ENCODE measurements around the gene ZP1. TPM values are rescaled to one million over a fixed set of nuclear protein-coding genes. Genes with fewer than 3 reads are reported as not detected.

The ZP1 gene
- total RNA-seq, 2 donors from 2014 or later: not detected

DNA sequence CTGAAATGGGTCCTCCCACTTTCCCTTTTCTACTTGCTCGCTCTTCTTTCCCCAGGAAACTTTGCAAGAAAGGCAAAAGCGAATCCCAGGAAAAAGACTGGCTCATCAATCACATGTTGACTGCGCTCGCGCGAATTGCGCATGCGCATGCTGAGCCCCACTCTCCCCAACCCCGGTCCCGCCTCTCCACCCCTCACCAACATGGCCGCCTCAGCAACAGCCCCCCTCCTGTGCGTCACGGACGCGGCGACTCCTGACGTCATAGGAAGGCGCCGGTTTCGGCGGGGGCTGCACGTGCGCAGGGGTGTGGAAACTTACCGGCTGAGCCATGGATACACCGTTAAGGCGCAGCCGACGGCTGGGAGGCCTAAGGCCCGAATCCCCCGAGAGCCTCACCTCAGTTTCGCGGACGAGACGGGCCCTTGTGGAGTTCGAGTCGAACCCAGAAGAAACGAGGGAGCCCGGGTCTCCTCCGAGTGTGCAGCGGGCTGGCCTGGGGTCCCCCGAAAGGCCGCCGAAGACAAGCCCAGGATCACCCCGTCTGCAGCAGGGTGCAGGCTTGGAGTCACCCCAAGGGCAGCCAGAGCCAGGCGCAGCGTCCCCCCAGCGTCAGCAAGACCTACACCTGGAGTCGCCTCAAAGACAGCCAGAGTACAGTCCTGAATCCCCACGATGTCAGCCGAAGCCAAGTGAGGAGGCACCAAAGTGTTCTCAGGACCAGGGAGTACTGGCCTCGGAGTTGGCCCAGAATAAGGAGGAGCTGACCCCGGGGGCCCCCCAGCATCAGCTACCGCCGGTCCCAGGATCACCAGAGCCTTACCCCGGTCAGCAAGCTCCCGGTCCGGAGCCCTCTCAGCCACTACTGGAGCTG lies 25.3 kb upstream of the ZP1 start, which contains the start of gene CCDC86:
Gene CCDC86 (plus strand): TSS at position 317 of the 871 bp plus-strand sequence. CDS start 12 bp downstream, at position 329.
- peak within 1 kb of the TSS; percentile 96 to 98 for H3K27ac Mint-ChIP-seq

DNA sequence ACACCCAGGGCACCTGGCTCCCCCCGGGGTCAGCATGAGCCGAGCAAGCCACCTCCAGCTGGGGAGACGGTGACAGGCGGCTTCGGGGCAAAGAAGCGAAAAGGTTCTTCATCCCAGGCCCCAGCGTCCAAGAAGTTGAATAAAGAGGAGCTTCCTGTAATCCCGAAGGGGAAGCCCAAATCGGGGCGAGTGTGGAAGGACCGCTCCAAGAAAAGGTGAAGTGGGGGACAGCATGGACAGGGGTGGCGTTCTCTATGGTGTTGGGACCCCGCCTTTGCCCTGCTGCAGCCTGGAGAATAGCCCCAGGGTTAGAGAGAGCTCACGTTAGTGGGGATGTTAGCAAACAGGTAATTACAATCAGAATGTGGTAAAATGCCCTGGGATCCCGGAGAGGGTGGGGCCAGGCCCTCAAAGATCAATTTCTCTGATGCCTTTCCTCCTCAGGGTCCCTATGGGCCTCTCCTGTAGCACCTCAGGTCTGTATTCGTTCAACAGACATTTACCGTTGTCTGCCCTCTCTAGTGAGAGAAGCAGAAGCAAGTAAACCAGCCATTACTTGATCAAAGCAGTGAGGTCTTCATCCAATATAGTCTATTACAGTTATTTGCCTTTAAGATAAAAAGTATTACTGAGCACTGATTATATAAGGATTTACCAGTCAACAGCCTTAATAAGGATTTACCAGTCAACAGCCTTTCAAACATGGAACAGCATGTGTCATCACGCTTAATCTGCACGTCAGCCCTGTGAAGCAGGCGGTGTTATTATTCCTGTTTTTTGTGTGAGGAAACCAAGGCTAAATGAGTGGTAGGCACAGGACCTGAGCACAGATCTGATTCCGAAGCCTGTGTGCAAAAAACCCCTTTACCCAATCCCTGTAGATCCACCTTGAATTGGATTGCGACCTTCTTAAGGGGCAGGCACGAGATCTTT lies 24.4 kb upstream of the ZP1 start:
- Mint-ChIP-seq H3K9me3 (peaks cover 4 to 7% of the 10 kb centered on the region in 2 donors), H3K27ac (peak overlapping the region; percentile 96 to 98), H3K36me3 (peaks cover 34 to 35% of the 10 kb centered on the region in 2 donors)
- no peak for ATAC-seq
- DNase-seq (ENCODE audit: low spot score in 2 of 2): no peak

More for the DNA sequence above, 25.3 kb upstream of the ZP1 start, which contains the start of gene CCDC86:
- DNase-seq (ENCODE audit: low spot score in 2 of 2) (peak; percentile 96 to 97), ATAC-seq (peak; percentile 94 to 96)
- Mint-ChIP-seq H3K9me3 (peaks cover 4 to 7% of the 10 kb centered on the region in 2 donors), H3K36me3 (peaks cover 34 to 35% of the 10 kb centered on the region in 2 donors)

DNA sequence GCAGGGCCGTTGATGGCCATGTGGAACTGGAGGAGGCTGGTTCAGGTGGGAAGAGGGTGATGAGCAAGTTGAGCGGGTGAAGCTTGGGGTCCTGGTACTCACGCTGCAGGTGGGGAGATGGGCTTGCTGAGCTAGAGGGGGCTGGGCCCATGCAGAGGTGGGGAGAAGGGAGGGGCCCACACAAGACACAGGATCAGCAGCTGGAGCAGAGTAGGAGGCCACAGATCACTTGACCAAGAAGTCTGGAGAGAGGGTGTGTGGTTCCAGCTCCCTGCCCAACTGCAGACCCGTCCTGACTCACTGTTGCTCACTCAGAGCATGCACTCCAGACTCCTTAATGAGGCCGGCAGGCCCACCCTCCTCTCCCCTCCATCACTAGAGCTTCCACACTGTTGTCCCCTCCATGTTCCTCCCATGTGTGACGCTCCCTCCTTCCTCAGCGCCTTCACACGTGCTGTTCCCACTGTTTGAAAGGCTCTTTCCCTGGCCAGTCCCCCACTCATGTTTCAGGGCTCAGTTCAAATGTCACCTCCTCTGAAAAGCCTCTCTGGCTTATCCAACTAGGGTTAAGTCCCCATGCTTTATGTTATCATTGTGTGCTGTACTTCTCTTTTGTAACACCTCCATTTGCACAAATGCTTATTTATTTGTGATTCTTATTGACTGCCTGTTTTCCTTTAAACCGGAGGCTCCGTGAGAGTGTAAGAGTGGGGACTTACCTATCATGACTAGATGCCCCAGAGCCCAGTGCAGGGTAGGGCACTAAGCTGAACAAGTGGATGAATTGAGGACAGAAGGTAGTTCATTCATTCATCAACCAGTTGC lies 23.1 kb upstream of the ZP1 start:
- ATAC-seq: no peak
- peaks cover 34 to 35% of the 10 kb centered on the region in 2 donors for H3K36me3 Mint-ChIP-seq

DNA sequence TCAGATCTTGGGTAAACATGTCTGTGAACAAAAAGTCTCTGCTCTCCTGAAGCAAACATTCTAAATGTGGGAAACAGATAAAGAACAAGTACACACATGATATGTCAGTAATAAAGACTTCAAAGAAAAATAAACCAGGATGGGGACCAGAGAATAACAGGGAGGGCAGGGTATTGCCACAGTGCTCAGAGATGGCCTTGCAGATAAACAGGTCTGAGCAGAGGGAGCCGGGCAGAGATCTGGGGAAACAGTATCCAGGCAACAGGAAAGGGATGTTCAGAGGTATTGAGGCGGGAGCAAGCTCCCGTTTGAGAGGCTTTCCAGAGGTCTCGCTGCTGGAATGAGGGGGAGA lies 22.5 kb upstream of the ZP1 start:
- DNase-seq (ENCODE audit: low spot score in 2 of 2): no peak
- peaks cover 34 to 35% of the 10 kb centered on the region in 2 donors for H3K36me3 Mint-ChIP-seq
- no peak for ATAC-seq
- peaks cover 4 to 7% of the 10 kb centered on the region in 2 donors for H3K9me3 Mint-ChIP-seq
- peak overlapping the region; percentile 85 to 98 for H3K27ac Mint-ChIP-seq

More for the DNA sequence above, 23.1 kb upstream of the ZP1 start:
- H3K9me3 Mint-ChIP-seq: peaks cover 4 to 7% of the 10 kb centered on the region in 2 donors
- DNase-seq (ENCODE audit: low spot score in 2 of 2): no peak
- peak overlapping the region; percentile 96 to 98 for H3K27ac Mint-ChIP-seq

DNA sequence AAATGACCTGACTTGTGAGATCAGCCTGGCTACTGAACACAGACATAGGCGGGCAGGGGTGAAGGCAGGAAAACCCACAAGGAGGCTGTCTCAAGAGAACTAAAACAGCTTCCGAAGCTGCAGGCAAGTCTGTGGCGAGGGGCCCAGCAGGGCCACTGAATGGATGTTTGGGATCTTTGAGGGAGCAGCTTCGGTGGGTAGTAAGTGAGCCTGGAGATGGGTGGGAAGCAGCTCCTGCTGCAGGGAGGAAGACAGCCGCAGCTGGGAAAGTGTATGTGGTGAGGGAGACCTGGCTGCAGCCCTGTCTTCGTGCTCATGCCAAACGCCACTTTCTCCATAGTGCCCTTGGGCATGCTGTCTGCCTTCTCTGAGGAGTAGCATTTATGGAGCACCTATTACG lies 22.0 kb upstream of the ZP1 start:
- peaks cover 4 to 7% of the 10 kb centered on the region in 2 donors for H3K9me3 Mint-ChIP-seq
- DNase-seq (ENCODE audit: low spot score in 2 of 2): no peak
- ATAC-seq: no peak
- H3K36me3 Mint-ChIP-seq: peaks cover 34 to 35% of the 10 kb centered on the region in 2 donors
- H3K27ac Mint-ChIP-seq: peak overlapping the region; percentile 85 to 98

DNA sequence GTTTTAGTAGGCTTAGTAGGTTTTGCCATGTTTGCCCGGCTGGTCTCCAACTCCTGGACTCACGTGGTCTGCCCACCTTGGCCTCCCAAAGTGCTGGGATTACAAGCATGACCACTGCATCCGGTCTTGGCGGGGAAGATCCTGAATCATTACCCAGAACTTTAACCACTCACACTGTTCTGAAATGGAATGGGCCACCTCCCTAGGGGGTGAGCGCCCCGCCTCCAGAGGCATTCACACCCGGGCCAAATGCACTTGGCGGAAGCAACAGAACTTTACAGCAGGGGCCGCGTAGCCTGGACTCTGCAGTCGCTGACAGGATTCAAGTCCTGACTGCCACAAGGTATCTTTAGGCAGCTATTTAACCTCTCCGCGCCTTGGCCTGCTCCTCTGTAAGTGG lies 20.1 kb upstream of the ZP1 start:
- H3K36me3 Mint-ChIP-seq: peaks cover 37 to 40% of the 10 kb centered on the region in 2 donors
- ATAC-seq: no peak
- H3K27ac Mint-ChIP-seq: no peak overlapping the region
- DNase-seq (ENCODE audit: low spot score in 2 of 2): no peak
- H3K9me3 Mint-ChIP-seq: no peaks in the 10 kb centered on the region

DNA sequence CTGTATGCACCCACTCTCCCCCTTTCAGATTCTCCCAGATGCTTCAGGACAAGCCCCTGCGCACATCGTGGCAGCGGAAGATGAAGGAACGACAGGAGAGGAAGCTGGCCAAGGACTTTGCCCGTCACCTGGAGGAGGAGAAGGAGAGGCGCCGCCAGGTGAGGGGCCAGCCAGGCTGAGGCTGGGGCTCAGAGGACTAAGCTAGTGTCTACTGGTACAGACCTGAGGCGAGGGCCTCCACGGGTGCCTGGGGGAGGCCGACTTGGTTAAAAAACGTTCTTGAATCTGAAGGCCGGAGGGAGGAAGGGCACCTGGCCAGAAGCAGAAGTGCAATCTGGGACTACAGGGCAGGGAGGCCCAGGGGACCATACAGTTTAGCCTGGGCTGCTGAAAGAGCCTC lies 19.4 kb upstream of the ZP1 start:
- DNase-seq (ENCODE audit: low spot score in 2 of 2): no peak
- H3K27ac Mint-ChIP-seq: peak overlapping the region in 1 of 2 donors; percentile 22
- H3K9me3 Mint-ChIP-seq: no peaks in the 10 kb centered on the region
- ATAC-seq: no peak
- peaks cover 31 to 34% of the 10 kb centered on the region in 2 donors for H3K36me3 Mint-ChIP-seq

DNA sequence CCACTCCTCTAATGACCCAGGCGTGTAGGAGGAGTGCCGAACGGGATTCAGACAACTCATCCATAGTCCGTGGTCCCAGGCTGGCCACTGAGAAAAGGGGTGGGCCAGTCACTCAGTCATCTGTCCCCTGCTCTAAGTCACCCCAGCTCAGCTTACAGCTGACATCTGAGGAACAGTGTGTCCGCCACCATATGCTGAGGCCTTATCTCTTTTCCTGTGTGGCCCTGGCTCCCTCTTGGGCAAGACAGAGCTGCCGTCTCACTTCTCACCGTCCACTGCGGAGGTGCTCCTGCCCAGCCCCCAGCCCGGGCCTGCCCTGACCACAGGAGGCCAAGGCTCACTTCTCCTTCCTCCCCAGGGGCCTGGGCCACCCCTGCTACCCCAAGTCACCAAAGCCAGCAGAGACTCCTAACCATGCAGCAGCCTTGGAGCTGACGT lies 18.6 kb upstream of the ZP1 start:
- no peak for DNase-seq (ENCODE audit: low spot score in 2 of 2)
- peak overlapping the region in 1 of 2 donors; percentile 37 for H3K27ac Mint-ChIP-seq
- H3K9me3 Mint-ChIP-seq: no peaks in the 10 kb centered on the region
- H3K36me3 Mint-ChIP-seq: peaks cover 22 to 32% of the 10 kb centered on the region in 2 donors
- ATAC-seq: no peak

DNA sequence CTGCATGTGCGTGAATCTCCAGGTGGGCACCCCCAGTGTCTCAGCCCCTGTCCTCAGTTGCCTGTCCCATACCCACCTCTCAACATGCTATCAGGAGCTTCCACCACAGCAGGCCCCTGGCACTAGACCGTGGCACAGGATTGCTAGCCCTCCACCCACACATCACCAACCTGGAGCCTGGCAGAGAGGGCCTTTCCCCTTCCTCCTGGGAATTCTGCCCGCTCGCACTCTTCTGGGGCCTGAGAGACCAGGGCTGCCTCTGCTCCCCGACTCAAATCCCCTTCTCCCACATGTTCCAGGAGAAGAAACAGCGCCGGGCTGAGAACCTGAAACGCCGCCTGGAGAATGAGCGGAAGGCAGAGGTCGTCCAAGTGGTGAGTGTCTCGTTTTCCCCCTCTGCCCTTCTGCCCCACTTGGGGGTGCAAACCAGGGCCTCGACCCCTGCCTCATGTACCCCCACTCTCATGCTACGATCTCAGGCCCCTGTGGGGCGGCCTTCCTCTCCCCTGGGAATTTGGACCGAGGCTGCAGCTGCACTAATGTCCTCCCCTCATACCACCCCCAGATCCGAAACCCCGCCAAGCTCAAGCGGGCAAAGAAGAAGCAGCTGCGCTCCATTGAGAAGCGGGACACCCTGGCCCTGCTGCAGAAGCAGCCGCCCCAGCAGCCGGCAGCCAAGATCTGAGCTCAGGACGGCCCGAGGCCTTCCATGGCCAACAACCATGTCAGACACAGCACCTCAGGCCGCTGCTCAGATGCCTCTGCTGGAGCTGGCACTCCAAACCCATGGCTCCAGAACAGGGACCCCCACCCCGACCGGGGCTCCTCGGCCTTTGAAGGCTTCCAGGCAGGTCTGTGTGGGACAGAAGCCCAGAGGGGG lies 17.5 kb upstream of the ZP1 start:
- H3K27ac Mint-ChIP-seq: no peak overlapping the region

DNA sequence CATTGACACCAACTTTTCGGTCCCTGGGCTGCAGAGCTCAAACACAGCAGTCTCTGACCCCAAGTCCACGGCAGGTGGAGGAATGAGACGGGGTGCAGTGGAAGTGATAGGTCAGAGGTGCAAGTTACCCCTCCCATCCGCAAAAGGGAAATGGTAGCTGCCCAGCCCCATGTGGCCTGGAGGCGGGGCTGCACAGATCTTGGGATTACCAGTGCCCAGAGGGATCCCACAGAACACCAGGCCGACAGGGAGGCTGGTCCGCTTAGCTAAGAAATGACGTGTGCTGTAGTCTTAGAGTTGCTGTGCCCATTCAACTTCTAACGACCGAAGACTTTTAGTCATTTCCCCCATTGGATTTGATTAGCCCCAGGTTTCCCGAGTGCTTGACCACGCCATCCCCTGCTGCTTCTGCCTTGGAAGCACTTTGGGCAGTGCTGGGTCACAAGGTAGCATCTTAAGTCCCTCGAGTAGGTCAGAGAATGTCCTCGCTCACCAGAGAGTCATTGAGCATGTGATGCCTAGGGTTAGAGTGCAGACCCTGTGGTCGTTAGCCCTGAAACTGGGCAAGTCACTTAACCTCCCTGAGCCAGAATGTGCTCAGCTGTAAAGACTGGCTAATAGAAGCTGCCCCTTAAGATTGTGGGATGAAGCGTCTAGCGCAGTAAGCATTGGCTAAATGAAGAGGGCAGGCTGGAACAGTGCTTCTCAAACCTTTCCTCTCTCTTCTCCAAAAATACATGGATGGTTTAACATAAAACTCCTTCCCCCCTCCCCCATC lies 15.8 kb upstream of the ZP1 start:
- ATAC-seq (no peak), DNase-seq (ENCODE audit: low spot score in 2 of 2) (no peak)
- H3K27ac Mint-ChIP-seq: peak overlapping the region in 1 of 2 donors; percentile 60
- peaks cover 7 to 20% of the 10 kb centered on the region in 2 donors for H3K36me3 Mint-ChIP-seq
- H3K9me3 Mint-ChIP-seq: no peaks in the 10 kb centered on the region

More for the DNA sequence above, 17.5 kb upstream of the ZP1 start:
- ATAC-seq (no peak), DNase-seq (ENCODE audit: low spot score in 2 of 2) (no peak)
- H3K36me3 Mint-ChIP-seq: peaks cover 14 to 27% of the 10 kb centered on the region in 2 donors
- no peaks in the 10 kb centered on the region for H3K9me3 Mint-ChIP-seq

DNA sequence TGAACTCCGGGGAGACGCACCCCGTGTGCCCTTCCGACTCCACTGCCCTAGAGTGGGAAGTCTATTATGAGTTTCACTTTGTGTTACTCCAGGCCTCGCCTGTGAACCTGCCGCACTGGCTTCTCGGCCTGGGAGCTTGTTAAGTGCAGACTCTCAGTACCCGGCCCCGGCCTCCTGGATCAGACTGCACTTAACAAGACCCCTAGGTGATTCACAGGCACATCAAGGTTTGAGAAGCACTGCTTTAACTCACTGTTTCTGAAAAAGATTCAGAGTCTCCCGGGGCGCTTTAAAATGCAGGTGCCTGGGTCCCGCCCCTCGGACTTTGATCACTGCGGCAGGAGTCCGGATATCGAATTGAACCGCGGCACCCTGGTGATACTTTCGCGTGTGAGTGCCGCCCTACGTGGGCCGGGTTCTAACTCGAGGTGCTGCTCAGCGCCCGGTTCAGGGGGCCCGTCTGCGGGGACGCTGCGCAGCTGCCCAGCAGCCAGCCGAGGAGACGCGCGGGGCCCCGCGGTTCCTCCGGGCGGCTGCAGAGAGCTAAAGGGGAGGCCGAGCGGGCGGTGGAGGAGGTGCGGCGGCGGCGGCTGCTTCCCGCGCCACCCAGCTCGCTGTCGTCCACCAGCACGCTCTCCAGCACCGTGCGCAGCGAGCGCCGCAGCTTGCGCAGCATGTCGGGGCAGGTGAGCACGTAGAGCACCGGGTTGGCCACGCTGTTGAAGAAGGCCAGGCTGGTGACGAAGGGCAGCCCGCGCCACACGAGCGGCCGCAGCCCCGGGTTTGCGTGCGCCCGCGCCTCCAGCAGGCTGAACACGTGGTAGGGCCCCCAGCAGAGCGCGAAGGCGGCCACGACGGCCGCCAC lies 15.0 kb upstream of the ZP1 start:
- Mint-ChIP-seq H3K27ac (no peak overlapping the region), H3K9me3 (no peaks in the 10 kb centered on the region)
- no peak for ATAC-seq

DNA sequence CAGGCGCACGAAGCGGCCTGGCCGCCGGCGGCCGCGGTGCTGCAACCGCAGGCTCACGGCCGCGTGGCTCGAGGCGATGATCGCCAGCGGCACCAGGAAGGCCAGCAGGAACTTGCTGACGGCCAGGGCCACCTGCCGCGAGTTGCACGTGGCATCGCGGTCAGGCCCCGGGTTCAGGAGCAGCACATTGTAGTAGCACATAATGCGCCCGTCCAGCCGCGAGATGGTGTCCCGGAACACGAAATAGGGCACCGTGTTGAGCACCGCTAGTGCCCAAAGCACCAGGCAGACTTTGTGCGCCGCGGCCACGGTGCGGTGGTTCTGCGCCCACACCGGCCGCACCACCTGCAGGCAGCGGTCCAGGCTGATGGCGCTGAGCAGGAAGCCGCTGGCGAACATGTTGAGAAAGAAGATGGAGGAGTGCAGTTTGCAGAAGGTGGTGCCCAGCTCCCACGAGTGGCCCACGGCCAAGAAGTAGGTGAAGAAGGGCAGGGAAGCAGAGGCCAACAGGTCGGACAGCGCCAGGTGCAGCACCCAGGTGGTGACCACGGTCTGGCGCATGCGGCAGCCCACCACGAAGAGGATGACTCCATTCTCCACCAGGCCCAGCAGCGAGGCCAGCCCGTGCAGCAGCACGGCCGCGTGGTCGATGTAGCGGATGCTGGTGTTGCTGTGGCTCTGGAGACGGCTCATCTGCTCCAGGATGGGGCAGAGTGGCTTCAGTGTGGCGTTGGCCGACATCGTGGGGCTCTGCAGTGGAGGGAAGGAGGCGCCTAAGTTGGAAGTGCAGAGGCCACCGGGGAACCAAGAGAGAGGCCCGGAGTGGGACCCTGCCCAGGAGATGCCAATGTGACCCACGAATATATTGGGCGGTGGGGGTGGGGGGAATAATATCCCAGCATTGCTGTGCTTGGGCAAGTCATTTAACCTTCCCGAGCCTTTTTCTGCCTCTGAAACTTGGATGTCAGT lies 14.1 kb upstream of the ZP1 start:
- peaks cover 7 to 20% of the 10 kb centered on the region in 2 donors for H3K36me3 Mint-ChIP-seq
- no peaks in the 10 kb centered on the region for H3K9me3 Mint-ChIP-seq
- H3K27ac Mint-ChIP-seq: no peak overlapping the region
- no peak for ATAC-seq
- no peak for DNase-seq (ENCODE audit: low spot score in 2 of 2)

More for the DNA sequence above, 15.0 kb upstream of the ZP1 start:
- peaks cover 7 to 20% of the 10 kb centered on the region in 2 donors for H3K36me3 Mint-ChIP-seq
- no peak for DNase-seq (ENCODE audit: low spot score in 2 of 2)

All from activated naive CD4-positive, alpha-beta T cell treated with anti-CD3 and anti-CD28 coated beads, Interleukin-2, amount 50 U/mL, for 72 hours (primary cell).